Upper lobe of left lung (tissue), 4 donors: Measurements from ENCODE around the gene RGS19.

Source experiments
- CTCF ChIP-seq, 6 experiments: fragments of 450-650 bp in 4 of 6; fragments of 200-600 bp in 2 of 6; sonication (generic) in 2 of 6; IDR thresholded peaks; one replicate each; pipeline ENCODE4 v1.5.1; 2016 to 2019; ENCODE audit warnings: antibody characterized with exemption in 6 of 6
- POLR2A ChIP-seq, 4 donors: fragments of 450-650 bp; IDR thresholded peaks; one replicate each; pipeline ENCODE4 v1.5.1; 2016 to 2017; ENCODE audit warnings: antibody characterized with exemption in 4 of 4, mild to moderate bottlenecking in 2 of 4
- POLR2AphosphoS5 ChIP-seq, 2 donors: sonication (generic); formaldehyde crosslinking; IDR thresholded peaks; one replicate each; pipeline ENCODE4 v1.5.1; 2017; ENCODE audit warnings: antibody characterized with exemption in 2 of 2

- TF ChIP-seq POLR2A (IDR thresholded peaks at IDR 0.05) (no peak), CTCF (IDR thresholded peaks at IDR 0.05) (no peak), POLR2AphosphoS5 (IDR thresholded peaks at IDR 0.05) (no peak)
Observed at GRCh38 chr20:64052987-64053840, 26.1 kb downstream of the RGS19 start.
